ENCODE measurements around the gene HDAC9.

The HDAC9 gene

GRCh38 chr7:18511351-18512140, 16.0 kb downstream of the HDAC9 start:
- H3K36me3 ChIP-seq (ENCODE audit: insufficient read depth, low read length): no peaks in the 10 kb centered on the region
- H3K27ac ChIP-seq (ENCODE audit: low read depth, low read length): no peak overlapping the region

DNA sequence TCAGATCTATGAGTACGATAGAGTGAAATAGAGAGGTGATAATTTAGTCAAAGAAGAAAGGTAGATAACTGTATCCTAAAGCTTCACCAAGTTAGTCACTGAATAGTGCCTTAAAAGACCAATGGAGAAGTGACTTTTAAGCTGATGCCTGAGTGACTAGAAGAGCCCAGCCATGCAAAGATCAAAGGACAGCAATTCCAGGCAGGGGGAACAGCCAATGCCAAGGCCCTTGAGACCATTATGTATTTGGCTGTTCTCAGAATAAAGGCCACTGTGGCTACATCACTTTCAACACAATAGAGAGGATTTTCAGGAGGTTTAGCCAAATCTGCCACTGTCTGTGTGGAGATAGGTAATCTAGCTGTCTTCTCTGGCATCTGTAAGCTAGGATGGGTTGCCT, 17.8 kb downstream of the HDAC9 start:
- H3K36me3 ChIP-seq (ENCODE audit: insufficient read depth, low read length): no peaks in the 10 kb centered on the region
- H3K27me3 ChIP-seq (ENCODE audit: insufficient read depth, low read length): no peaks in the 10 kb centered on the region
- no peak overlapping the region for H3K27ac ChIP-seq (ENCODE audit: low read depth, low read length)
- peaks cover 45% of the 10 kb centered on the region for H3K4me1 ChIP-seq (ENCODE audit: insufficient read depth, low read length)
- H3K9me3 ChIP-seq (ENCODE audit: insufficient read depth, low read depth, low read length): no peaks in the 10 kb centered on the region
- H3K9ac ChIP-seq (ENCODE audit: low read depth, low read length): no peak overlapping the region
- 88% methylated on average over 1 of the region's 1 CpG for WGBS
- H3K4me3 ChIP-seq (ENCODE audit: low read length): no peak overlapping the region

More at GRCh38 chr7:18511351-18512140, 16.0 kb downstream of the HDAC9 start:
- no peaks in the 10 kb centered on the region for H3K9me3 ChIP-seq (ENCODE audit: insufficient read depth, low read depth, low read length)
- peaks cover 47% of the 10 kb centered on the region for H3K4me1 ChIP-seq (ENCODE audit: insufficient read depth, low read length)
- no peak overlapping the region for H3K4me3 ChIP-seq (ENCODE audit: low read length)
- H3K27me3 ChIP-seq (ENCODE audit: insufficient read depth, low read length): no peaks in the 10 kb centered on the region
- WGBS: 92% methylated on average over 4 of the region's 4 CpGs
- no peak overlapping the region for H3K9ac ChIP-seq (ENCODE audit: low read depth, low read length)

DNA sequence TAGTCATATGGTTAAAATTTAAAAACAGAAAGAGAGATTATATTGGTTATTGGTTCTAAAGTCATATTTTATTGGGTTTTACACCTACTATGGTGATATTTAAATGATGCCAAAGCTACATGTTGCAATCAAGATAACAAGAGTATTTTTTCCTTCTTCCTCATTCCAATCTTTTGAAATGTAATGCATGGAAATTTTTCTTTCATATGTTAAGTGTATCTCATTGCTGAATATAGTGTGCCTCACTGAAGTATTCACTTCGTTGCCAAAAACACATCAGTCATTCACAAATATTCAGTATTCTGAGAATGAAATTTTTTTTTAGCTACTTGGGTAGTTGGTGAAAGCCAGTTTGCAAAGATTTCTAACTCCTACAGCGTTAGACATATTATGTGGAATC, 19.5 kb downstream of the HDAC9 start:
- H3K27ac ChIP-seq (ENCODE audit: low read depth, low read length): peak overlapping the region; percentile 70
- WGBS: 84% methylated on average over 1 of the region's 2 CpGs
- H3K4me1 ChIP-seq (ENCODE audit: insufficient read depth, low read length): peaks cover 28% of the 10 kb centered on the region
- no peak overlapping the region for H3K9ac ChIP-seq (ENCODE audit: low read depth, low read length)
- no peaks in the 10 kb centered on the region for H3K9me3 ChIP-seq (ENCODE audit: insufficient read depth, low read depth, low read length)
- no peak overlapping the region for H3K4me3 ChIP-seq (ENCODE audit: low read length)
- H3K27me3 ChIP-seq (ENCODE audit: insufficient read depth, low read length): no peaks in the 10 kb centered on the region
- H3K36me3 ChIP-seq (ENCODE audit: insufficient read depth, low read length): no peaks in the 10 kb centered on the region

DNA sequence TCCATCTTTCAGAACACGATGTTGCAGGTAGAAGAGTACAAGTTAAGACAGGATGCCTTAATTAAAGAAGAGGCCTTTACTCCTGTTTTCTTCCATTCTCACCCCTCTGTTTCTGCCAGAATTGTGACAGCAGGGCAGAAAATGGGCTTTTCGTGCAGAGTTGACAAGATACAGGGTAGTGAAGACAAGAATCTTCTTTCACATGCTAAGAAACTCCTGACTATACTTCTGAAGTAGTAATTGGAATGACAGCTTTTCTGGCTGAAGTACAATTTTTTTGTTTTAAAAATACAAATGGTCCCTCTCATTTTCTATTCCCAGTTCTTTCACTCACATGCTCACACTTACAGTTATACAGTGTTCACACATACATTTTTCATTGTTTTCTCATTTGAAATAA, 22.1 kb downstream of the HDAC9 start:
- no peak overlapping the region for H3K4me3 ChIP-seq (ENCODE audit: low read length)
- H3K9me3 ChIP-seq (ENCODE audit: insufficient read depth, low read depth, low read length): no peaks in the 10 kb centered on the region
- peaks cover 25% of the 10 kb centered on the region for H3K4me1 ChIP-seq (ENCODE audit: insufficient read depth, low read length)
- no peak overlapping the region for H3K9ac ChIP-seq (ENCODE audit: low read depth, low read length)
- WGBS: 87% methylated on average over 2 of the region's 2 CpGs
- no peaks in the 10 kb centered on the region for H3K36me3 ChIP-seq (ENCODE audit: insufficient read depth, low read length)
- no peak overlapping the region for H3K27ac ChIP-seq (ENCODE audit: low read depth, low read length)
- H3K27me3 ChIP-seq (ENCODE audit: insufficient read depth, low read length): no peaks in the 10 kb centered on the region

DNA sequence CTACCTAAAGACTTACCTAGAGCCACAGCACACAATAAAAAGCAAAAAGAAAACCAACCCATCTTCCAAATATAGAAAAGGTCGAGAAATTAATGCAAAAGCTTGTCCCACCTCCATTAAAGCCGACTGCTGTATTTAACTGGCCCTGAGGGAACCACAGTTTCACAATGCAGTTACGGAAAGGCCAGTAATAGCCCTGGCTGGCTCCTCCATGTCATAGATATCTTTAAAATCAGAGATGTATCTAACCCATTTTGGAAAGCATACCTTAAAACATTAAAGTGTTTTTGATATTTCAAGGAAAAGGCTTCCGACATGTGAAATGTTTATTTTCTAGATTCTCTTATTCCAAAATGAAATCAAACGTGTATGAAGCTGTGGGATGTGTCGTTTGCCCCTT, 23.0 kb downstream of the HDAC9 start:
- H3K36me3 ChIP-seq (ENCODE audit: insufficient read depth, low read length): no peaks in the 10 kb centered on the region
- no peak overlapping the region for H3K4me3 ChIP-seq (ENCODE audit: low read length)
- H3K27me3 ChIP-seq (ENCODE audit: insufficient read depth, low read length): no peaks in the 10 kb centered on the region
- no peak overlapping the region for H3K9ac ChIP-seq (ENCODE audit: low read depth, low read length)
- peaks cover 25% of the 10 kb centered on the region for H3K4me1 ChIP-seq (ENCODE audit: insufficient read depth, low read length)
- WGBS: 90% methylated on average over 6 of the region's 6 CpGs
- H3K9me3 ChIP-seq (ENCODE audit: insufficient read depth, low read depth, low read length): no peaks in the 10 kb centered on the region
- no peak overlapping the region for H3K27ac ChIP-seq (ENCODE audit: low read depth, low read length)

GRCh38 chr7:18520450-18521235, 25.1 kb downstream of the HDAC9 start:
- Histone ChIP-seq H3K9ac (ENCODE audit: low read depth, low read length) (no peak overlapping the region), H3K4me3 (ENCODE audit: low read length) (no peak overlapping the region), H3K4me1 (ENCODE audit: insufficient read depth, low read length) (peaks cover 10% of the 10 kb centered on the region), H3K9me3 (ENCODE audit: insufficient read depth, low read depth, low read length) (no peaks in the 10 kb centered on the region), H3K36me3 (ENCODE audit: insufficient read depth, low read length) (no peaks in the 10 kb centered on the region), H3K27ac (ENCODE audit: low read depth, low read length) (no peak overlapping the region), H3K27me3 (ENCODE audit: insufficient read depth, low read length) (no peaks in the 10 kb centered on the region)
- 92% methylated on average over 5 of the region's 5 CpGs for WGBS

GRCh38 chr7:18521236-18521589, 25.7 kb downstream of the HDAC9 start:
- peaks cover 9% of the 10 kb centered on the region for H3K4me1 ChIP-seq (ENCODE audit: insufficient read depth, low read length)
- H3K9ac ChIP-seq (ENCODE audit: low read depth, low read length): no peak overlapping the region
- no peaks in the 10 kb centered on the region for H3K36me3 ChIP-seq (ENCODE audit: insufficient read depth, low read length)
- H3K9me3 ChIP-seq (ENCODE audit: insufficient read depth, low read depth, low read length): no peaks in the 10 kb centered on the region
- WGBS: 89% methylated on average over 3 of the region's 3 CpGs
- H3K4me3 ChIP-seq (ENCODE audit: low read length): no peak overlapping the region
- H3K27me3 ChIP-seq (ENCODE audit: insufficient read depth, low read length): no peaks in the 10 kb centered on the region
- no peak overlapping the region for H3K27ac ChIP-seq (ENCODE audit: low read depth, low read length)

DNA sequence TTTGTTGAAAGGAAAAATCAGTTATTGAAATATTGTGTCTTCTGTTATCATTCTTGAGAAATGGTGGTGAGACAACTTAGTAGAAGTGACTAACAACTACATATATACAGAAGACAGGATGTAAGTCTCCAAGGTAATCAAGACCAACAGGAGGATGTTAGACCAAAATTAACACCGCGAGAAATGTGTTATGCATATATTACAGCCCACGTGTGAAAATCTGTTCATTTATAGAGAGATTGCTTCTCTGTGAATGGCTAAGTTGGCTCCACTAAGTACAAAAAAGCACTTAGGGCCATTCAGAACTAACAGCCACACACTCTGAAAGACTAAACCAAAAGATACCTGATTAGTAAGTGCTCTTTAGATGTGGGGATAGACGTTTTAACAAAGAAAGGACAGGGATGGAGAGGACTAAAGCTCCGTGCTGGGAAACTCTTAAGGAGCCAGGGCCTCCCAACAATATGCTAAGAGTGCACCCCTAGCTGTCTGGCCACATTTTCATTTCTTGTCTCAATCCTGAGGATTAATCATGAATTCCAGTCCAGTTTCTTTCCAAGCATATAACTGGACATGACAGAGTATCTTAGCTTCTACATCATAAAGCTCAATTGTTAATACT, 26.5 kb downstream of the HDAC9 start:
- Histone ChIP-seq H3K4me3 (ENCODE audit: low read length) (no peak overlapping the region), H3K27ac (ENCODE audit: low read depth, low read length) (no peak overlapping the region), H3K36me3 (ENCODE audit: insufficient read depth, low read length) (no peaks in the 10 kb centered on the region), H3K27me3 (ENCODE audit: insufficient read depth, low read length) (no peaks in the 10 kb centered on the region), H3K9ac (ENCODE audit: low read depth, low read length) (no peak overlapping the region), H3K4me1 (ENCODE audit: insufficient read depth, low read length) (peaks cover 9% of the 10 kb centered on the region; the same call in 1 of the 2 replicates), H3K9me3 (ENCODE audit: insufficient read depth, low read depth, low read length) (no peaks in the 10 kb centered on the region)
- 82% methylated on average over 5 of the region's 5 CpGs for WGBS

DNA sequence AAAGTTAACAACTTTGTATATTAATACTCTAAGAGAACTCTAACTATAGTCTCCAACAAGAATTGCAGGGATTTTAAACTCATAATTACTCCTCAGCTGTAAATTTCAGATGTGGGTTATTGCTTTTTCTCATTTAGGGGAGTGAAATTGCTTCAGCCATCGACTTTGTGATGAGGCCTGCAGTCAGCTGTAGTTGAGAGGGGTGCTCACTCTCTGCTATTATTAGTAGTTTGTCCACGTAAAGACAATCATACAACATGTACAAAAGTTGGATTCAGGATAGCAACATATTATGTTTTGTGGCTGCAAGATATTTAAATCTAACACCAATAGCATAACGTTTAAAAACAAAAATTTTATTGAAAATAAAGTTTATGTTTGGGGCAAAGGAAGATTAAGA, 28.7 kb downstream of the HDAC9 start:
- no peaks in the 10 kb centered on the region for H3K36me3 ChIP-seq (ENCODE audit: insufficient read depth, low read length)
- no peak overlapping the region for H3K4me3 ChIP-seq (ENCODE audit: low read length)
- no peaks in the 10 kb centered on the region for H3K9me3 ChIP-seq (ENCODE audit: insufficient read depth, low read depth, low read length)
- peaks cover 9% of the 10 kb centered on the region; the same call in 1 of the 2 replicates for H3K4me1 ChIP-seq (ENCODE audit: insufficient read depth, low read length)
- no peak overlapping the region for H3K9ac ChIP-seq (ENCODE audit: low read depth, low read length)
- H3K27me3 ChIP-seq (ENCODE audit: insufficient read depth, low read length): no peaks in the 10 kb centered on the region
- WGBS: 92% methylated on average over 1 of the region's 3 CpGs
- H3K27ac ChIP-seq (ENCODE audit: low read depth, low read length): no peak overlapping the region

DNA sequence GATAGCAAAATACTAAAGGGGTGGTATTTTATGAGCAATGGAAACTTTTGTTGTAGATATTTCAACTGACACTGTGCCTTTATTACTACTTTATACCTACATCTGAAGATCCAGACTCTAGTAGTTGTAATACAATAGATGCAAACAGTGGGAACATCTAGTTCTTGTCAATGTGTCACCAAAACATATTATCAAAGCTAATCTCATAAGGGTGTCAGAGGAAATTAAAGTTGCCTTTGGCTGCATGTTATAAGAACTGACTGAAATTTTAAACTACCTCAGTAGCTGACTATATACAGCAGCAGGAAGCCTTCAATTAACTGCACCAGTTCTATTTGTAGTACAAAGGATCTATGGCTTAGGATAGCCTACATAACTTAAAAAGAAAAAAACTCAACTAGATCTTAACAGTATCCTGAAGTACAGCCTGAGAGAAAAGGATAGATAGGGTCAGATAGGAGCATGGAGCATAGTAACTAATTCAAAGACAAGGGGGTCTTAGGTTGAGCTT, 30.9 kb downstream of the HDAC9 start:
- Histone ChIP-seq H3K9ac (ENCODE audit: low read depth, low read length) (no peak overlapping the region), H3K9me3 (ENCODE audit: insufficient read depth, low read depth, low read length) (no peaks in the 10 kb centered on the region), H3K4me1 (ENCODE audit: insufficient read depth, low read length) (peaks cover 3% of the 10 kb centered on the region; the same call in 1 of the 2 replicates), H3K27ac (ENCODE audit: low read depth, low read length) (no peak overlapping the region), H3K4me3 (ENCODE audit: low read length) (no peak overlapping the region), H3K27me3 (ENCODE audit: insufficient read depth, low read length) (no peaks in the 10 kb centered on the region), H3K36me3 (ENCODE audit: insufficient read depth, low read length) (no peaks in the 10 kb centered on the region)

DNA sequence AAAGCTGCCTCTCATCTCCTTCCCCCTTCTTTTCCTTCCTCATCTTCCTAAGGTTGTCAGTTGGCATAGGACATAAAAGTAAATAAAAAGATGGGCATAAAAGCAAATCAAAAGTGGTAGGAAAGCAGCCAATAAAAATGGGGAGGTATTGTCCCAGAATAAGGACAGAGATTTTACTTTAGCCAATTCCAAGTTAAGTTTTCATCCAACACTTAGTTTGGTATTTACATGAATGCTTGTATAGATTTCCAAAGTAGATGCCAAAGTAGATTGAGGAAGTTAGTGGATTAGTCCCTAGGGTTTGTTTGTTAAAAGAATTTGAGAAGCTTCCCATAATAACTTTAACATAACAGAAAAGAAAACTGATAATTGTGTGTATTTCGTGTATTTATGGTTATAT, 33.7 kb downstream of the HDAC9 start:
- H3K9ac ChIP-seq (ENCODE audit: low read depth, low read length): no peak overlapping the region
- WGBS: no CpG with 5 or more reads among the region's 1 CpG
- no peaks in the 10 kb centered on the region for H3K4me1 ChIP-seq (ENCODE audit: insufficient read depth, low read length)
- no peaks in the 10 kb centered on the region for H3K27me3 ChIP-seq (ENCODE audit: insufficient read depth, low read length)
- no peaks in the 10 kb centered on the region for H3K9me3 ChIP-seq (ENCODE audit: insufficient read depth, low read depth, low read length)
- H3K4me3 ChIP-seq (ENCODE audit: low read length): no peak overlapping the region
- no peak overlapping the region for H3K27ac ChIP-seq (ENCODE audit: low read depth, low read length)
- no peaks in the 10 kb centered on the region for H3K36me3 ChIP-seq (ENCODE audit: insufficient read depth, low read length)

Data from HUES64 (cell line).